Measurements from ENCODE around the gene VDAC1.
"Not testable (repeated sequence)": the region's sequence is repeated elsewhere in the genome, so short reads cannot be mapped to it uniquely, and the experiment has no call there.

Gene VDAC1

DNA sequence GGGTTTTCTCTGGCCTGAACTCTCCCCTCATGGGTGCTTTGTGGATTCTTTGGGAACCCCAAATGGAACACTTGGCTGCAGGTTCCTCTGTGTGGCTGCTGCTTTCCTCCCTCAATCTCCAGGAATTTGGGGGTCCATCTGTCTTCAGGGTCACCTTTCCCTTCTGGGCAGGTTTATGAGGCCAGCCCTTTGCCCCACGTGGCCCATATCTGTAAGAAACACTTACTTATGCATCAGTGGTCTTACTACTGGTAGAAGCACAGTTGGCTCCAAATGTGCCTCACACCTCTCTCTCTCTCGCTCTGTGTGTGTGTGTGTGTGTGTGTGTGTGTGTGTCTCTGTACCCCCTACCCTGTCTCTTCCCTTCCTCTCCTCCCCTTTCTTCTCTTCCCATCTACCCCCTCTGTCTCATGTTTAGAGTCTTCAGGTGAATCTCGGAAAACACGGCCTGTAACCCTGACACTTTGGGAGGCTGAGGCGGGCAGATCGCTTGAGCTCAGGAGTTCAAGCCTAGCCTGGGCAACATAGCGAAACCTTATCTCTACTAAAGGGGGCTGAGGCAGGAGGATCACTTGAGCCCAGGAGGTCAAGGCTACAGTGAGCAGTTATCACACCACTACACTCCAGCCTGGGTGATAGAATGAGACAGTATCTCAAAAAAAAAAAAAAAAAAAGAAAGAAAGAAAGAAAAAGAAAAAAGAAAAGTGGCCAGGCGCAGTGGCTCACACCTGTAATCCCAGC lies 63.1 kb downstream of the VDAC1 start:
- no peak for DNase-seq (ENCODE audit: low read depth)

DNA sequence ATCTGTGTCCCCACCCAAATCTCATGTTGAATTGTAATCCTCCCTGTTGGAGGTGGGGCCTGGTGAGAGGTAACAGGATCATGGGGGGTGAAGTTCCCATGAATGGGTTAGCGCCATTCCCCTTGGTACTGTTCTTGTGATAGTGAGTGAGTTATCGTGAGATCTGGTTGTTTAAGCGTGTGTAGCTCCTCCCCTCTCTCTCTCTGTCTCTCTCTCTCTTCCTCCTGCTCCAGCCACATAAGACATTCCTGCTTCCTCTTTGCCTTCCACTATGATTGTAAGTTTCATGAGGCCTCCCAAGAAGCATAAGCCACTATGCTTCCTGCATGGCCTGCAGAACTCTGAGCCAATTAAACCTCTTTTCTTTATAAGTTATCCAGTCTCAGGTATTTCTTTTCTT lies 65.1 kb downstream of the VDAC1 start:
- DNase-seq (ENCODE audit: low read depth): no peak

DNA sequence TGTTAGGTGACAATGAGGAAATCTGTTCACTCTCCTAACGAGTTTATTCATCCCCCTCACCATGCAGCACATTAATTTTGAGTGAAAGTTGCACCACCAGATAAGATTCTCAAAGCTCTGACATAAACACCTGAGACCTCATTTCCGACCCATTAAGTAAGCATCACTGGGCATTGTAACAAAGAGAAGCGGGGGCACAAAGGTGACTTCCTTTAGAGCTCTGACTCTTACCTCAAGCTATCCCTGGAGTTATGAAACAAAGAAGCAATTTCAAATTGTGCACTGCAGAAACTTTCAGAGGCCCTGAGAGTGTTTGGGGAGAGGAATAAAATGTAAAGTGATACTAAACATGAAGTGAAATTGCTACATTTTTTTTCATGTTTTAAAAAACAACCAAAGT lies 65.8 kb downstream of the VDAC1 start:
- DNase-seq (ENCODE audit: low read depth): no peak

DNA sequence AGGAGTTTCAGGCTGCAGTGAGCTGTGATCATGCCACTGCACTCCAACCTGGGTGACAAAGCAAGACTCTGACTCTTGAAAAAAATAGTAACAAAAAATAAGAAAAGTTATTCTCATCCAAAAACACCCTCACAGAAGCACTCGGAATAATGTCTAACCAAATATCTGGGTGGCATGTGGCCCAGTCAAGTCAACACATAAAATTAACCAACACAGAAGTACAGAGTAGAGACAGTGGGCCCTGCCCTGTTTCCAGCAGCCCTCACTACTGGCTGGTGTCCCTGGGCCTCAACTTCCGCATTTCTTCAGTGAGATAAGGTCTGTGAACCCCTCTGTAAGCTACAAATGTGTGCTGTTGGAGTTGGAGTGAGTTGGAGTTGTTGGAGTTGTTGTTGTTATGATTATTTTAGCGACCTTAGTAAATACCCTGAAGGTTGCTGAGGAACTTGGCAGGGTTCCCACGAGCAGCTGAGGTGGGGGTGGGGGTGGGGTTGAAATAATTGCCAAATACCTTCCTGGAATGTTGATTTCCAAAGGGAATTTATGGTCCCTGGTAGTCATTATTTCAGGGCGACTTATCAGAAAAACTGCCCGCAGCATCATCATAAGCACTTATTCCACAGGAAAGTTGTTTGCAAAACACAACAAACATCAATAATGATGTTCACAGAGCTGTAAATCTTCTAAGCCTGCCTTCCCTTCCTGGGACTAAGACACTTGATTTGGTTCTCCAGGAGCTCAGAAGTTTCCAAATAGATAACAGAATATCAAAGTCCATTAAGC lies 66.5 kb downstream of the VDAC1 start:
- no peak for DNase-seq (ENCODE audit: low read depth)

DNA sequence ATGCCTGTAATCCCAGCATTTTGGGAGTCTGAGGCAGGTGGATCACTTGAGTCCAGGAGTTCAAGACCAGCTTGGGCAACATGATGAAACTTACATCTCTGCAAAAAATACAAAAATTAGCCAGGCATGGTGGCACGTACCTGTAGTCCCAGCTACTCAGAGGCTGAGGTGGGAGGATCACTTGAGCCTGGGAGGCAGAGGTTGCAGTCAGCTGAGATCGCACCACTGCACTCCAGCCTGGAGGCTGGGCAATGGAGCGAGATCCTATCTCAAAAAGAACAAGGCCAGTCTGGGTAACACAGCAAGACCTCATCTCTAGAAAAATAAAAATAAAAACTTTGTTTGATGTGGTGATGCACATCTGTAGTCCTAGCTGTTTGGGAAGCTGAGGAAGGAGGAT lies 67.1 kb downstream of the VDAC1 start:
- DNase-seq (ENCODE audit: low read depth): not testable (repeated sequence)

DNA sequence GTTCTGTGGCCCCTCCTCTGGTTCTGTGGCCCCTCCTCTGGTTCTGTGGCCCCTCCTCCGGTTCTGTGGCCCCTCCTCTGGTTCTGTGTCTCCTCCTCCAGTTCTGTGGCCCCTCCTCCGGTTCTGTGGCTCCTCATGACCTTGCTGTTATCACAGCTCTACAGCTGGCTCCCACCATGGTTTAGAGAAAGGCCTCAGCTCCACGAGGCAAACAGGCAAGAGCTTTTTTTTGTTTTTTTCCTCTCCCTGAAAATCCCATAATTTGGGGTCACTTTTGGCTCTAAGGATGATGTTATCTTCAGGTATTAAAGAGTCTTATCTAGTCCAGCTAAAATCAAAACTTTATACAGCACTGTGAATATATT lies 68.1 kb downstream of the VDAC1 start:
- no peak for DNase-seq (ENCODE audit: low read depth)

DNA sequence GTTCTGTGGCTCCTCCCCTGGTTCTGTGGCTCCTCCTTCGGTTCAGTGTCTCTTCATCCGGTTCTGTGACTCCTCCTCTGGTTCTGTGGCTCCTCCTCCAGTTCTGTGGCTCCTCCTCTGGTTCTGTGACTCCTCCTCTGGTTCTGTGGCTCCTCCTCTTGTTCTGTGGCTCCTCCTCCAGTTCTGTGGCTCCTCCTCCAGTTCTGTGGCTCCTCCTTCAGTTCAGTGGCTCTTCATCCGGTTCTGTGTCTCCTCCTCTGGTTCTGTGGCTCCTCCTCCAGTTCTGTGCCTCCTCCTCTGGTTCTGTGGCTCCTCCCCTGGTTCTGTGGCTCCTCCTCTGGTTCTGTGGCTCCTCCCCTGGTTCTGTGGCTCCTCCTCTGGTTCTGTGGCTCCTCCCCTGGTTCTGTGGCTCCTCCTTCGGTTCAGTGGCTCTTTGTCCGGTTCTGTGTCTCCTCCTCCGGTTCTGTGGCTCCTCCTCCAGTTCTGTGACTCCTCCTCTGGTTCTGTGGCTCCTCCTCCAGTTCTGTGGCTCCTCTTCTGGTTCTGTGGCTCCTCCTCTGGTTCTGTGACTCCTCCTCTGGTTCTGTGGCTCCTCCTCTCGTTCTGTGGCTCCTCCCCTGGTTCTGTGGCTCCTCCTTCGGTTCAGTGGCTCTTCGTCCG lies 68.7 kb downstream of the VDAC1 start:
- not testable (repeated sequence) for DNase-seq (ENCODE audit: low read depth)

DNA sequence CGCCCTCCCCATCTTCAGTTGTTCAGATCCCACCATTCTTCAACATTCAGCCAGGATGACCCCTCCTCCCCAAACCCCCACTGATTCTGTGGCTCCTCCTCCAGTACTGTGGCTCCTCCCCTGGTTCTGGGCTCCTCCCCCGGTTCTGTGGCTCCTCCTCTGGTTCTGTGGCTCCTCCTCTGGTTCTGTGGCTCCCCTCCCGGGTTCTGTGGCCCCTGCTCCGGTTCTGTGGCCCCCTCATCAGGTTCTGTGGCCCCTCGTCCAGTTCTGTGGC lies 69.2 kb downstream of the VDAC1 start:
- no peak for DNase-seq (ENCODE audit: low read depth)

DNA sequence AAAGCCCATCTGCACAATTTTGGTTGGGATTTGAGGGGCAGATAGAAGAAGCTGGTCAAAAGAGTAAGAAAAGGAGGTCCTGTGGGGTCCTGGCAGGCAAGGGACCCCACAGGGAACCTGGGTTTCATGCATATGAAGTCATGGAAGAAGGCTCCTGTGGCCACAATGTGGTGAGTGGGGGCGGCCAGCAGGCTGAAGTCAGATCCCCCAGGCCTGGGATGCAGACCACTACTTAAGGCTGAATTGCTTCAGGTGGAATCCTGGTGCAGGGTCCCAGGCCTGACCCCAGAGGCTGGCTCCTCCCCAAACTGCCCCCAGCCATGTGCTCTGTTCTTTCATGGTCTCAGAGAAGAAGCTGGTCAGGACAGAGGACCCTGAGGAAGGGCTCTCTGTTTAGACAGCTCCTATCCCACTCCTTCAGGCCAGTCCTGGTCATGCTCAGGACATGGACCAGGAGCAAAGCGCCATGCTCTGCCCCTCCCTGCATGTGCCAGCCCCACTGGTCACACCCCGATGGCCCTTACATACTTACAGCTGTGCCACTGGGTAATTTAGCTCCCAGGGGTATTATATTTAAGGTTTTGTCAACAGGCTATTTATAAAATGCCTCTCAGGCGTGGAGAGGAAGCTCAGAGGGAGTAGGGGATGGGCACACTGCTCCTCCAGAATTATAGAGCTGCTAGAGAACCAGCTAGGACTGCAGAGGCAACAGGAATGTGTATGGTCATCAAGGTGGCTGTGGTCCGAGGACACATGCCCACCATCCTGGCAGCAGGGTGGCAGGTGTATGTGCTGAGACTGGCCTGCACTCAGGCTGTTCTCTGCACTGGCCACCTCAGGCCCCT lies 69.7 kb downstream of the VDAC1 start:
- no peak for DNase-seq (ENCODE audit: low read depth)

DNA sequence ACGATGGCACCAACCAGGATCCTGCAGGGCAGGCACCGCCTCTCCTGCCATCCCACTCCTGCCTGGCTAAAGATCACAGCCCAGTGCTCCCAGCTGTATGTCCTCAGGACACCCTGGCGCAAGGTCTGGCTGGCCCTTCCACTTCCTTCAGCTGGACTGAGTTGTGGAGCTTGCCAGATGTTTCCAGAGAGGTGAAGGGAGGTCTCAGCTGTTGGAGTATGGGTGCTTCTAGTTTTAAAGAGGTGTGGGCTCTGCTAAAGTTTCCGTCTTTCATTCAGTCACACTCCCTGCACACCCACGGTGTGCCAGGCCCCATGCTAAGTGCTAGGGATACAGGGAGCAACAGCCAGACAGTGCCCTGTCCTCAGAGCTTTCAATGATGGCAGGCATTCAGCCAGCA lies 70.5 kb downstream of the VDAC1 start:
- DNase-seq (ENCODE audit: low read depth): no peak

DNA sequence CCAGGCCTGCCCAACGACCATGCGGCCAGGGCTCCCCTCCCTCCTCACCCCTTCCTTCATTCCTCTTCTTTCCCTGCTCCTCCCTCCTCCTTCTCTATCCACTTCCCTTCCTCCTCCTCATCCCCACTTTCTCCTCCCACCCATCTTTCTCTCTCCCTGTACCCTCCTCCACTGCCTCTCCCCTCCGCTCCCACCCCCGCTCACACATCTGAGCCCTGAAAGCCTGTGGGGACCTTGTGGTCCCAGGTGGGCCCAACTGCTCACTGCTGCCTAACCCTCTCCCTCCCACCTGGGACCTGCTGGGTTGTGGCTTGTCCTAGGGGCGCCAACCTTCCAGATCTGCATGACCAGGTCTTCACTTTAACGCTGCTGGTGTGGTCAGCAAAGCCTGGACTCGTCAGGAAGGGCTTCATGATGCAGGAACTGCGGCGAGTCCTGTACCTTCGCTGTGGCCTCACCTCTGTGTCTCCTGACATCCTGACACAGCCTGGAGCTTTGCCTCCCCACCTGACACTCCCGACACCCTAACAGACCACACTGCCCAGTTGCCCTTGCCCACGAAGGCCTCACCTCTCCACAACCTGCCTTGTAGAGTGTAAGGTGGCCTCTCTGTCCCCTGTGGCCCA lies 71.0 kb downstream of the VDAC1 start:
- no peak for DNase-seq (ENCODE audit: low read depth)

DNA sequence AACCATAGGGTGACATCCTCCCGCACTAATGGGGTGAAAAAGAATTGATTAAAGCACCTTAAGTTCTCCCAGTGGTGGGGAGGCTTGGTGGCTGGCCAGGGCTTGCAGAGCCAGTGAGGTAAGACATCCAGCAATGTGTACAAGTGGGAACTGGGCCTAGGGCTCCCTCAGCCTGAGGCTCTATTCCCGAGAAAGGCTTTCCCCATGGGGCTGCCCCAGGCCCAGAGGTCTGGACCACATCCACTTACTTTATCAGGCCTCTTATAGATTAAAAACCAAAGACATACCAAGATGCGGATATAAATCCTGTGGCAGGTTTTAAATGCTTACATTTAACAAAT lies 71.6 kb downstream of the VDAC1 start:
- no peak for DNase-seq (ENCODE audit: low read depth)

DNA sequence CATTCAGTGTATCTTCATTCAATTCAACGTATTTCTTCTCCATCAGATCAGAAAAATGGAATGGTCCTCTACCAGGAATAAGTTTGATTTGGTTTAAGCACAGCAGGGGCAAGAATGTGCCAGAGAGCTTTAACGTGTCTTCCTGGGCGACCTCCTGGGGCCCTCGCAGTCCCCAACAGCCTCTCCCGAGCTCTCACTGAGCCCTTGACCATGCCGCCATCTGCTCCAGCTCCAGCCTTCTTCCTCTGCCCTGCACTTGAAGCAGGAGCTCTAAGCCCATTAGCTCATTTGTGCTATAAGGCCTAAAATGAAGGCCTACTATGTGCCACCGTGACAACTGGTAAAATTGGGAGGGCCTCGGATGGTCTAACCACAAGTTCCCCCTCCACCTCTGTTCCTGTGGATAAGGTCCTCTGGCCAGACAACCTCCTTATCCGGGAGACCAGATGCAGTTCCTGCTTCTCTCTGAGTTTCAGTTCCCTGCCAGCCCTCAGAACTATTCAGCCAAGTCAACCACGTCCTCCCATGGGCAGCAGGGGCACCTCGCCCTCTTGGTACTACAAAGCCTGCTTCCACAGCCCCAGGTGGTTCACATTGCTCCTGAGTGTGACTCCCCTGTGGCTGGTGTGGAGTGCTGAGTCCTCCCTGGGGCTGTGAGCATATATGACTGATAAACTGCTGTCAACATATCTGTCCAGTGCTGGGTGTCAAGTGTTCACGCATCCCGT lies 72.2 kb downstream of the VDAC1 start:
- DNase-seq (ENCODE audit: low read depth): no peak

DNA sequence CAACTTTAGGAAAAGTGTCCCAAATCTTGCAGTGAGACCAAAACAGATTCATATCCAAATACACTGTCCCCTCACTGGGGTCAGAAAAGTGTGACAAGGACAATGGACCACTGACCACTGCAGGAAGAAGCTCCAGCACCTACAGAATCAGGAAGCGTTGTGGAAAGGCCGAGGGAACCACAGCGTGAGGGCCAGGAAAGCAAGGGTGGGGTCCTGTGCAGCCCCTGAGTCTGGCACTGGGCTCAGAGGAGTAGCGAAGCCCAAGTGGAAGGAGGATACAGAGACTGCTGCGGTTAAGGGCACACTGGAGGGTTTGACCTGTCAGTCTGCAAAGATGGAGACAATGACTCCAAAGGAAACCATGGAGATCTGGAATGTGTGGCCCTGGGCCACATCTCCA lies 73.2 kb downstream of the VDAC1 start:
- no peak for DNase-seq (ENCODE audit: low read depth)

DNA sequence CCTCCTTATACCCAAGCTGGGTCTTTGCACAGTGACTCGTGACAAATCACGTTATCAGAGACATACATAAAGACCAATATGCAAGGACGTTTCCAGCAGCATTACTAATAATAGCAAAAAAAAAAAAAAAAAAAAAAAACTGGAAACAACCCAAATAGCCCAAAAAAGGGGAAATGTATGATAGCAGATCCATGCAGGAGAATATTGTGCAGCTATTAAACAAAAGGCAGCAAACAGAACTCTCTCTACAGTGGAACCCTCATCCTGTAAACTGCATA lies 74.0 kb downstream of the VDAC1 start:
- no peak for DNase-seq (ENCODE audit: low read depth)

DNA sequence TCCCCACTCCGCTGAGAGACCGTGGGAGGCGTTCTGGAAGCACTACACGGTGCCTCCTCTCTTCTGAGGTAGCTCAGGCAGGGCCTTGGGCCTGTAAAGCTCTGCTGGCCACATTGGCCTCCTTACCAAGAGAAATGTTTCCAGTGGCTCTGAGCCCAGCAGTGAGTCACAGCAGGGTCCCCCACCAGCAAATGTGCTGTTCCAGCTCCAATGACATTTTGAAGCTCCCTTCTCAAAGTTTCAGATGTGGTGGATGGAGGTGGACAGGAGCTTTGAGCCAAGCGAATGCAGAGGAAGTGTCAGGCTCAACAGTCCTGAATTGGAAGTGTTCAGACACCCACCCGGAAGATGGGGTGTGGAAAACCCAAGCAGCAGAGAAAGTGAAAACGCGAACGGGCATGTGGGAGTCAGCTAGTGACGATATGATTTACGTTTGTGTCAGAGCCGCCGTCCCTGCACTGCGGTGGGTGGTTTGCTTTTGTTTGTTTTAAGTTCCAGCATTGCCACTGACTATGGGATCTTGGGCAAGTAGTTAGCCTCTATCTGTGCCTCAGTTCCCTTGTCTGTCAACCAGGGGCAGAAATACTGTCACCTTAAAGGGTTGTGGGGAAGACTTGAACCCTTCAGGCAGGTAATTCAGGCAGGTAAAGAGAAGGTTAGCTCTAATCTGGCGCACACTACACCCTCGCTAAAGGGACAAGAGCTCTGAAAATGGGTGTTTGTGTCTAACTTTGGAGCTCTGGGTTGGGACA lies 74.5 kb downstream of the VDAC1 start:
- no peak for DNase-seq (ENCODE audit: low read depth)

DNA sequence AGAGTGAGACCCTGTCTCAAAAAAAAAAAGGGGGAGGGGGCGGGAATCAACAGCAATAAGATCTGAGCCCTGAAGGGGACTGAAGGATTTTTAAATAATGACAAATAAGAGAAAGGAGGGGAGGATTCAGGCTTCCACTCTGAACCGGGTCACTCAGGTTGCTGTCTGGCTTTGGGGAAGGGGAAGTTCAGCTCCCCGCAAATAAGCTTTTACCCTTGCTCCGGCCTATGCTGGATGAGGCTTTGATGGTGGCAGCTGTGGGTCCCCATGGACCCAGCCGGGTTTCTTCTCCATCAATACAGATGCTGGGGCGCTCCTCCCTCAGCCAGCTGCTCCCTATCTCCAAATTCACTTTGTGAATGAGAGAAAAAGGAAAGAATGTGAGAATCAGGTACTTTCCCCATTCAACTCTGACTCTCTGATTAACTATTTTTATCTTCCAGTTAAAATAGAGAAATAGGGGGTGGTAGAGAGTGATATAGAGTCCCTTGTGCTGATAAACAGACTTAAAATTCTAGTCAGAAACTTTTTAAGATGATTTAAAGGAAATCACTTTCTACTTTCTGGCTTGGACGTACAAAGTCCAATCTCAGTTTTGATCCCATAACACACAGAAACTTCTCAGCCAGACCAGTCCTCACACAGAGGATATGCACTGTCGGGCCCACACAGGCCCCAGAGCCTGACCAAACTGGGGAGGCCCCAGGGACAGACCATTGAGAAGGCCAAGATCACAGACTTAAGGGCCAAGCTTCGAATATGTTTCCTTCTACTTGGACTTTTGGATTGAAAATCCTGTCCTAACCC lies 76.0 kb downstream of the VDAC1 start:
- no peak for DNase-seq (ENCODE audit: low read depth)

DNA sequence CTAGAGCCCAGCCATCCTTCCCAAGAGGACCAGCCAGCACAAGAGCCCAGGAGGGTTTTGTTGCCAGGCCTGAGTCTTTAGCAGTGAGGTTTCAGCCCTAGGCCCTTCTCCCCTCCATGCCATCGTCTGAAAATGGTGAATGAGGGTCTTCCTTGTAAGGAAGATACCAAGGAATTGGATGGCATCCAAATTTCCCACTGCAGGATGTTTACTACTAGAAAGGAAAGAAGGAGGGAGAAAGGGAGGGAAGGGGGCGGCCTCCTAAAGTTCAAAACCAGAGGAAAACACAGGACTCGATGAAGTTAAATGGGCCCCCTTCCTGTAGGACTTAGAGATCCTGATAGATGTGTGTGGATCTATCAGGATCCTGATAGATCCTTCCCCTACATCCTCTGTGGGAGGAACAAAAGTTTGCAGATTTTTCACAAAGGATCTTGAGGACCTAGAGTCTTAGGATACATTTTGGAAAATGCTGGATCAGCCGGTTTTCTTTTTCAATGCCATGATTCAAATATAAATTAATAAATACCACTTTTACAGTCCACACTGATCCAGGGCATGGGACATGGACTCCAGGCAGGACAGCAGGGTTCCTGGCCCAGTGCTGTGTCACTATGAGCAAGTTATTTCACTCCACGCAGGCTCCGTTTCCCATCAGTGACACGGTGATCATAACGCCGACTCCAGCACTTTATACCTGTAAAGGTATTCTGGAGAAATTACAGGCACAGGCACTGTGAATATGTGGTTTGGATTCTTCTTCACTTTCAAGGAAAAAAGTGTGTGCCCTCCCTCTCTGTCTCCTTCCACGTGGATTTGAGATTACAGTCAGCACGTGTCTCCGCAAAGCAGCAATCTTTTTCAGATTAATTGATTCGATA lies 77.2 kb downstream of the VDAC1 start:
- DNase-seq (ENCODE audit: low read depth): no peak

All from non-pigmented ciliary epithelial cell (primary cell).